Left ventricle myocardium inferior (tissue), 1 donor: ENCODE measurements around the gene DAPK3. TPM values are rescaled to one million over a fixed set of nuclear protein-coding genes. Genes with fewer than 3 reads are reported as not detected.
"Not testable (repeated sequence)": the region's sequence is repeated elsewhere in the genome, so short reads cannot be mapped to it uniquely, and the experiment has no call there.

Source experiments
- DNase-seq: peaks from one replicate; pipeline ENCODE4 v3.0.0-alpha.2; 2020
- H3K27ac ChIP-seq: fragments of 200-600 bp; replicated peaks from 2 replicates; pipeline ENCODE4 v1.8.0; 2021
- H3K27me3 ChIP-seq: fragments of 200-600 bp; 2 replicates; pipeline ENCODE4 v1.8.0; 2021; ENCODE audit warnings: low read depth
- H3K36me3 ChIP-seq: fragments of 200-600 bp; 2 replicates; pipeline ENCODE4 v1.8.0; 2021
- H3K4me1 ChIP-seq: fragments of 200-600 bp; 2 replicates; pipeline ENCODE4 v1.8.0; 2021
- H3K4me3 ChIP-seq: fragments of 200-600 bp; 2 replicates; pipeline ENCODE4 v1.8.0; 2021; ENCODE audit warnings: mild to moderate bottlenecking, moderate library complexity
- H3K9me3 ChIP-seq: fragments of 200-600 bp; replicated peaks from 2 replicates; pipeline ENCODE4 v1.8.0; 2021
- CTCF ChIP-seq: fragments of 200-600 bp; IDR thresholded peaks from 2 replicates; pipeline ENCODE4 v1.8.0; 2021; ENCODE audit warnings: antibody characterized with exemption, mild to moderate bottlenecking, borderline replicate concordance
- intact Hi-C: fragments of 100-400 bp; cut with micrococcal nuclease; formaldehyde crosslinking; loops from one replicate; pipeline ENCODE4 v1.11.0; 2022
- total RNA-seq: library from RNA; stranded (reverse); fragmentation: NEBNext Ultra II Directional; extraction: Animal tissue kit (Norgen Biotek cat#: 25700); gene quantifications from one replicate; pipeline ENCODE4 v1.2.1, GENCODE V29; 2021
- donor health status: DM: no; HTN: yes; CAD: no; lungs with severe emphysema.

Gene DAPK3
- total RNA-seq, 1 donor from 2014 or later = 74.6 TPM

GRCh38 chr19:3945838-3946237 is 25.1 kb downstream of the DAPK3 start:
- H3K27me3 ChIP-seq = no peaks in the 10 kb centered on the region

GRCh38 chr19:3944018-3944721 is 26.7 kb downstream of the DAPK3 start:
- peaks cover 58% of the 10 kb centered on the region for H3K4me1 ChIP-seq
- peaks cover 6% of the 10 kb centered on the region for H3K36me3 ChIP-seq
- intact Hi-C loops = no loop called here
- H3K27me3 ChIP-seq = no peaks in the 10 kb centered on the region
- DNase-seq = no peak
- TF ChIP-seq CTCF = no peak
- no peak overlapping the region for H3K4me3 ChIP-seq
- no peaks in the 10 kb centered on the region for H3K9me3 ChIP-seq
- peak overlapping the region; percentile 84 for H3K27ac ChIP-seq

More at GRCh38 chr19:3945838-3946237, 25.1 kb downstream of the DAPK3 start:
- peaks cover 6% of the 10 kb centered on the region for H3K36me3 ChIP-seq
- no peak for DNase-seq
- peak overlapping the region; percentile 2 for H3K4me3 ChIP-seq
- intact Hi-C loops = no loop called here
- no peak for TF ChIP-seq CTCF
- H3K27ac ChIP-seq = peak overlapping the region; percentile 84
- peaks cover 74% of the 10 kb centered on the region for H3K4me1 ChIP-seq
- H3K9me3 ChIP-seq = no peaks in the 10 kb centered on the region

GRCh38 chr19:3942790-3943409 is 28.0 kb downstream of the DAPK3 start:
- no peak for TF ChIP-seq CTCF
- H3K27ac ChIP-seq = peak overlapping the region; percentile 84
- intact Hi-C loops = no loop called here
- peak; percentile 60 for DNase-seq
- no peaks in the 10 kb centered on the region for H3K9me3 ChIP-seq
- no peak overlapping the region for H3K4me3 ChIP-seq
- H3K36me3 ChIP-seq = peaks cover 6% of the 10 kb centered on the region
- H3K4me1 ChIP-seq = peaks cover 50% of the 10 kb centered on the region
- H3K27me3 ChIP-seq = no peaks in the 10 kb centered on the region

- H3K36me3 ChIP-seq, H3K4me3 ChIP-seq, H3K9me3 ChIP-seq, DNase-seq, intact Hi-C loops: not testable (repeated sequence)
- peaks cover 15% of the 10 kb centered on the region for H3K27me3 ChIP-seq
- peaks cover 21% of the 10 kb centered on the region for H3K4me1 ChIP-seq
- peak overlapping the region; percentile 38 for H3K27ac ChIP-seq
Observed at GRCh38 chr19:3938300-3938950, 32.5 kb downstream of the DAPK3 start.

GRCh38 chr19:3936506-3937442 is 34.1 kb downstream of the DAPK3 start:
- H3K9me3 ChIP-seq = no peaks in the 10 kb centered on the region
- DNase-seq = no peak
- H3K4me1 ChIP-seq = peaks cover 19% of the 10 kb centered on the region
- intact Hi-C loops = no loop called here
- H3K36me3 ChIP-seq = no peaks in the 10 kb centered on the region
- TF ChIP-seq CTCF = no peak
- H3K4me3 ChIP-seq = peak overlapping the region; percentile 67
- peak overlapping the region; percentile 51 for H3K27ac ChIP-seq
- peaks cover 30% of the 10 kb centered on the region for H3K27me3 ChIP-seq
